PC-9 (cell line): ENCODE data around the gene PPP1R7. TPM values are rescaled to one million over a fixed set of nuclear protein-coding genes. Genes with fewer than 3 reads are reported as not detected.

Experiments
- BruUV-seq: library from RNA; stranded (reverse); fragments of 400-500 nt; replicated peaks from 2 replicates; lab custom pipeline; 2021; lab: Mats Ljungman, UMichigan
- CTCF ChIA-PET: fragments of 300-600 bp; sonication (Branson Sonifier 250); formaldehyde crosslinking; loops from one replicate; lab custom pipeline; 2022; ENCODE audit warnings: antibody characterized with exemption; lab: Charles Lee
- POLR2A ChIA-PET: fragments of 300-600 bp; sonication (Branson Sonifier 250); formaldehyde crosslinking; loops from one replicate; lab custom pipeline; 2022; ENCODE audit warnings: antibody characterized with exemption; ENCODE audit not compliant: unreplicated experiment; lab: Charles Lee
- DNase-seq, 2 experiments: peaks; one replicate each; pipeline versions ENCODE4 v3.0.0 to v3.0.0-alpha.2; 2015 to 2022; ENCODE audit warnings: mixed read lengths in 1 of 2
- H2AFZ ChIP-seq: fragments of 200-600 bp; sonication (generic); 2 replicates; pipeline ENCODE4 v1.8.1; 2017; ENCODE audit warnings: antibody characterized with exemption
- H3F3A ChIP-seq: fragments of 200-600 bp; sonication (generic); 2 replicates; pipeline ENCODE4 v1.8.1; 2017; ENCODE audit warnings: antibody characterized with exemption, mild to moderate bottlenecking, low read depth; ENCODE audit not compliant: insufficient read depth
- H3K27ac ChIP-seq: fragments of 200-600 bp; sonication (generic); 2 replicates; pipeline ENCODE4 v1.6.1; 2016; ENCODE audit warnings: mixed run types
- H3K27me3 ChIP-seq: fragments of 200-600 bp; sonication (generic); 2 replicates; pipeline ENCODE4 v1.6.1; 2016; ENCODE audit warnings: low read depth, mixed run types; ENCODE audit not compliant: insufficient read depth
- H3K36me3 ChIP-seq: fragments of 200-600 bp; sonication (generic); 2 replicates; pipeline ENCODE4 v1.6.1; 2016; ENCODE audit warnings: low read depth, mixed run types
- H3K4me1 ChIP-seq: fragments of 200-600 bp; sonication (generic); replicated peaks from 2 replicates; pipeline ENCODE4 v1.6.1; 2016; ENCODE audit warnings: mixed run types; ENCODE audit not compliant: insufficient read depth
- H3K4me2 ChIP-seq: fragments of 200-600 bp; sonication (generic); 2 replicates; pipeline ENCODE4 v1.6.1; 2017; ENCODE audit warnings: mixed run types
- H3K4me3 ChIP-seq: fragments of 200-600 bp; sonication (generic); 2 replicates; pipeline ENCODE4 v1.6.1; 2016; ENCODE audit warnings: mixed run types
- H3K79me2 ChIP-seq: fragments of 200-600 bp; sonication (generic); 2 replicates; pipeline ENCODE4 v1.6.1; 2017; ENCODE audit warnings: low read depth, mixed run types
- H3K9me2 ChIP-seq: fragments of 200-600 bp; sonication (generic); 2 replicates; pipeline ENCODE4 v1.8.1; 2017; ENCODE audit warnings: mild to moderate bottlenecking; ENCODE audit not compliant: insufficient read depth
- H3K9me3 ChIP-seq: fragments of 200-600 bp; sonication (generic); 2 replicates; pipeline ENCODE4 v1.8.1; 2016; ENCODE audit warnings: low read depth; ENCODE audit not compliant: insufficient read depth
- H4K20me1 ChIP-seq: fragments of 200-600 bp; sonication (generic); 2 replicates; pipeline ENCODE4 v1.8.1; 2017; ENCODE audit not compliant: insufficient read depth
- EZH2 ChIP-seq: fragments of 200-600 bp; sonication (generic); IDR thresholded peaks from 2 replicates; pipeline ENCODE4 v1.8.0; 2017; ENCODE audit warnings: antibody characterized with exemption, low read depth
- intact Hi-C: fragments of 100-400 bp; cut with micrococcal nuclease; formaldehyde crosslinking; loops from one replicate; pipeline ENCODE4 v1.10.0; 2022; ENCODE audit not compliant: unreplicated experiment
- total RNA-seq: library from RNA; stranded (reverse); gene quantifications from 2 replicates; pipeline ENCODE4 v1.2.3, GENCODE V29; 2021
- TF ChIP-seq, protein P1 (sequence below): fragments of 200-600 bp; sonication (generic); conservative IDR thresholded peaks from 2 replicates; pipeline ENCODE4 v1.6.1; 2017; ENCODE audit warnings: mixed run types, antibody characterized with exemption, mild to moderate bottlenecking, moderate library complexity

Gene PPP1R7
- total RNA-seq, 1 experiment from 2014 or later: 113 TPM

DNA sequence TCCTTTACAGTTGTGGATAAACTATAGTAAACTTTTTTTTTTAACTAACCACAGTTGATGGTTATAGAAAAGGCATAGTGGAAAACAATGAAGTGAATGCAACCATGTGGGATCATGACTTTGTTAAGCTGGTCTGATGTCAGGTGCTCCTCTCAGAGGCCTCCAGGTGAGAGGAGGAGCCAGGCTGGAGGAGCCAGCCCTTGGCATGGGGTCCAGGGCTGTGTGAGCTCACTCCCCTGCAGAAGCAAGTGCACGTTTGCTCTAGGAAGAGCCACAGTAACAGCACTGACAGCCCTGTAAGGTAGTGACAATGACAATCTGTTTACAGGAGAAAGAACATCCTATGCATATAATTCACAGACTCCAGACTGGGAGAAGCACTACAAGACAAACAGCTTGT is 5.7 kb downstream of the PPP1R7 start:
- H3K27ac ChIP-seq: no peak overlapping the region
- H2AFZ ChIP-seq: no peak overlapping the region
- BruUV-seq: no TSS peak
- no peak for DNase-seq
- no peak overlapping the region for H3K4me2 ChIP-seq
- intact Hi-C loops: no loop called here
- H3K9me2 ChIP-seq: no peaks in the 10 kb centered on the region
- H3K9me3 ChIP-seq: no peaks in the 10 kb centered on the region
- POLR2A ChIA-PET: interaction anchor here (0.7 kb wide), 1 partner anchor 18 kb away, joined by 3 read pairs; no protein-coding TSS in a partner anchor
- no peaks in the 10 kb centered on the region for H3K27me3 ChIP-seq
- peaks cover 24% of the 10 kb centered on the region for H3K79me2 ChIP-seq
- H3F3A ChIP-seq: no peaks in the 10 kb centered on the region
- TF ChIP-seq, protein P1, sequence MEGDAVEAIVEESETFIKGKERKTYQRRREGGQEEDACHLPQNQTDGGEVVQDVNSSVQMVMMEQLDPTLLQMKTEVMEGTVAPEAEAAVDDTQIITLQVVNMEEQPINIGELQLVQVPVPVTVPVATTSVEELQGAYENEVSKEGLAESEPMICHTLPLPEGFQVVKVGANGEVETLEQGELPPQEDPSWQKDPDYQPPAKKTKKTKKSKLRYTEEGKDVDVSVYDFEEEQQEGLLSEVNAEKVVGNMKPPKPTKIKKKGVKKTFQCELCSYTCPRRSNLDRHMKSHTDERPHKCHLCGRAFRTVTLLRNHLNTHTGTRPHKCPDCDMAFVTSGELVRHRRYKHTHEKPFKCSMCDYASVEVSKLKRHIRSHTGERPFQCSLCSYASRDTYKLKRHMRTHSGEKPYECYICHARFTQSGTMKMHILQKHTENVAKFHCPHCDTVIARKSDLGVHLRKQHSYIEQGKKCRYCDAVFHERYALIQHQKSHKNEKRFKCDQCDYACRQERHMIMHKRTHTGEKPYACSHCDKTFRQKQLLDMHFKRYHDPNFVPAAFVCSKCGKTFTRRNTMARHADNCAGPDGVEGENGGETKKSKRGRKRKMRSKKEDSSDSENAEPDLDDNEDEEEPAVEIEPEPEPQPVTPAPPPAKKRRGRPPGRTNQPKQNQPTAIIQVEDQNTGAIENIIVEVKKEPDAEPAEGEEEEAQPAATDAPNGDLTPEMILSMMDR: no peak
- no peak for TF ChIP-seq EZH2
- peaks cover 23% of the 10 kb centered on the region; the same call in 1 of the 2 replicates for H3K36me3 ChIP-seq
- peaks cover 5% of the 10 kb centered on the region for H4K20me1 ChIP-seq
- CTCF ChIA-PET: no interaction called here
- no peak overlapping the region for H3K4me3 ChIP-seq
- H3K4me1 ChIP-seq: peaks cover 6% of the 10 kb centered on the region

DNA sequence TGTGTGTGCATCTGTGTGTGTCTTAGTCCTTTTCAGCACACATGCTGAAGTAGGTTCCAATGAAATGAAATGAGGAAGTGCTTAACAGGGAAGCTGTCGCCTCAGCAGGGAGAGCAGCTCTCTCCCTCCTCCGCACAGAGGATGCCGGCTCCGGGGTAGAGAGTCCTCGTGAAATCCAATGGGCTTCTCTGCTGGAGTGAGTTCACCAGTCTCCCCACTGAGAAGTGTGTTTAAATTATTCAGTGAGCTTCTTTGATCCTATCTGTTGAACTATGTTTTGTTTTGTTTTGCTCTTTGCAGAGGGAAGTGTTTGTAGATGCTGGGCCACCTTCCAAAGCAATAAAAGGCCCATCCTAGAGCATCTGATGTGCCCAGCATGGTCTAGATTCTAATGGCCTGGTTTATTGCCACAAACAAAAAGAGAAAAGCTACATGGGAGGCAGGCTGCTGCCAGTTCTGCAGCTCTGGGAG is 6.7 kb downstream of the PPP1R7 start:
- peaks cover 23% of the 10 kb centered on the region; the same call in 1 of the 2 replicates for H3K36me3 ChIP-seq

DNA sequence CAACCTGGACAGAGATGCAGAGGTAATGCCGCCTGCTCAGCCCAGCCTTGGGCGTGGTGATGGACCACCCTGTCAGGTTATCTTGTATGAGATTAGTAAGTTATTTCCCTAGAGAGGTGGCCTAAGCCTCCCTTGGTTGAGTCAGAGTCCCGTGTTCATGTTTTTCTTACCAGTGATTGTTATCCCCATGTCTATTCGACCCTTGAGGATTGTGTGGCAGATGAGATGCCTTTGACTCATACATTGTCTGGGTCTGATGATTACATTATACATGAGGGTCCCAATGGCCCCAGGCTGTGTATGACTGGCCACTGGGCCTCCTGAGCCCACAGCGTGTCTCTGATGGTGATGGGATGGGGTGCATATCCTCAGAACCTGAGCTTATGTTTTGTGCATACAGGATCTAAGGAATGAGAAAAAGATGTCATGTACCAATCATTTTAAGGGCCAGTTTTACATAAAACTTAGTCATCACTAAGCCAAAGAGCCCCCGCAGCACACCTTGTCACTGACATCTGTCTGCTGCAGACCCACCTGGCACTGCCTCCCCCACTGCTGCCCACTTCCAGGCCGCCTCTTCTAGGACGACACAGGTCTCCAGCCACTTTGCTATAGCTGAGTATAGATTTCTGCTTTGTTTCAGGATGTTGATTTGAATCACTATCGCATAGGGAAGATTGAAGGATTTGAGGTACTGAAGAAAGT is 7.7 kb downstream of the PPP1R7 start:
- Histone ChIP-seq H2AFZ (no peak overlapping the region), H3F3A (no peaks in the 10 kb centered on the region), H3K79me2 (peaks cover 3% of the 10 kb centered on the region; the same call in 1 of the 2 replicates), H3K27me3 (no peaks in the 10 kb centered on the region), H3K4me2 (no peak overlapping the region), H3K4me3 (no peak overlapping the region), H3K36me3 (peaks cover 24% of the 10 kb centered on the region; the same call in 1 of the 2 replicates), H4K20me1 (peaks cover 5% of the 10 kb centered on the region), H3K27ac (no peak overlapping the region), H3K4me1 (no peaks in the 10 kb centered on the region), H3K9me3 (no peaks in the 10 kb centered on the region), H3K9me2 (no peaks in the 10 kb centered on the region)
- BruUV-seq: no TSS peak
- ChIA-PET POLR2A (no interaction called here), CTCF (no interaction called here)
- DNase-seq: peak in 1 of 2 experiments; percentile 32
- TF ChIP-seq EZH2: no peak
- TF ChIP-seq, protein P1: no peak
- intact Hi-C loops: no loop called here

More for the DNA sequence above, 6.7 kb downstream of the PPP1R7 start:
- no peak for DNase-seq
- H3K27ac ChIP-seq: no peak overlapping the region
- H3F3A ChIP-seq: no peaks in the 10 kb centered on the region
- no peaks in the 10 kb centered on the region for H3K27me3 ChIP-seq
- peaks cover 5% of the 10 kb centered on the region for H4K20me1 ChIP-seq
- no peaks in the 10 kb centered on the region for H3K9me2 ChIP-seq
- BruUV-seq: no TSS peak
- H2AFZ ChIP-seq: no peak overlapping the region
- no peaks in the 10 kb centered on the region for H3K4me1 ChIP-seq
- ChIA-PET CTCF (no interaction called here), POLR2A (no interaction called here)
- TF ChIP-seq EZH2: no peak
- TF ChIP-seq, protein P1: no peak
- no peak overlapping the region for H3K4me2 ChIP-seq
- H3K4me3 ChIP-seq: no peak overlapping the region
- no peaks in the 10 kb centered on the region for H3K9me3 ChIP-seq
- intact Hi-C loops: no loop called here
- peaks cover 13% of the 10 kb centered on the region for H3K79me2 ChIP-seq
